ENCODE data around the gene DCUN1D2. TPM values are rescaled to one million over a fixed set of nuclear protein-coding genes. Genes with fewer than 3 reads are reported as not detected.
"Not testable (repeated sequence)": the region's sequence is repeated elsewhere in the genome, so short reads cannot be mapped to it uniquely, and the experiment has no call there.

Gene DCUN1D2
- total RNA-seq, 1 donor from 2014 or later = 29.9 TPM

DNA sequence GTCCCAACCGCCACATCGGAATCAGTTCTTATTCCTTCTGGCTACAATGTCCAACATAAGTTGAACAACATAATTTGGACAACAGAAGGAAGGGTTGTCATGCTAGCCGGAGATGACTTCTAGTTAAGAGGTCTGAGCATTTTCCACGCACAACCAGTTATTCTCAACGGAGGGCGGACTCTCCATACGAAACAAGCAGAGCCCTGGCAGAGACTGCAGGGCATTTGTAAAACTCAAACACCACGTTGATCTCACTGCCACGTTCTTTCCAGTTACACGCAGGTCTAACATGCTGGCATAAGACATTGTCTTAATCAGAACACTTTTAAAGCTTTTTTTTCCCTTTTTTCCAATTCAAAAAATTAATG, 38.3 kb upstream of the DCUN1D2 start:
- Mint-ChIP-seq H3K4me1 (peaks cover 2% of the 10 kb centered on the region), H3K36me3 (ENCODE audit: low read depth) (peaks cover 25% of the 10 kb centered on the region), H3K9me3 (no peaks in the 10 kb centered on the region), H3K27ac (no peak overlapping the region), H3K27me3 (no peaks in the 10 kb centered on the region), H3K4me3 (no peak overlapping the region)
- intact Hi-C loops (cut with micrococcal nuclease) = no loop called here
- DNase-seq = no peak

DNA sequence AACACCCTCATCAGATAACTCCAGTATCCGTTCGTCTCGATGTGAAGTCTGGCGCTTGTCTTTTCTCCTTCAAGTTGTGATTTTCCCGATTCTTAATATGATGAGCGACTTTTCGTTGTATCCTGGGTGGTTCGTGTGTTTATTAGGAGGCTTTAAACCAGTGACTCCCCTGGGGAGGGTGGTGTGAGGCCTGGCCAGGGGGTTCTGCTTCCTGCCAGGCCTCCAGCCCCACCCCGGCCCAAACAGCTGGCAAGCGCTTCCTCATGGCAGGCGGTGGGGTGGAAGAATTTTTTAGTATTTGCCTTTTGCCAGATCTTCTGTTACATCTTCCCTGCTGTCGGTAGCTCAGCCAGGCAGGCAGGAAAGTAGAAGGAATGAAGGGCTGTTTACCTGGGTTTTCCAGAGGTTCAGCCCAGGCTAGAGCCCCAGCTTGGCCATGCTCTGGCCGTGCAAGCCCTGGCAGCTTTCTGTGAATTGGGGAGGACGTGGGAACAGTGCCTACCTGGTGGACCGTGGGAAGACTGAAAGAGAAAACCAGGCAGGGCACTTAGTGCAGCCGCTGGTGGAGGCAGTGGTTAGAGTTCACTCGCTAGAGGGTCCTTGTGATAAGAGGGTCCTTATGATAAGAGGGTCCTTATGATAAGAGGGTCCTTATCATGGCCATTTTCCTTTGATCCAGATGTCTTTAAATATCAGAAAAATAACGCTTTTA, 37.7 kb upstream of the DCUN1D2 start:
- Mint-ChIP-seq H3K27ac (no peak overlapping the region), H3K4me1 (peaks cover 2% of the 10 kb centered on the region), H3K4me3 (no peak overlapping the region), H3K27me3 (no peaks in the 10 kb centered on the region), H3K36me3 (ENCODE audit: low read depth) (peaks cover 26% of the 10 kb centered on the region), H3K9me3 (no peaks in the 10 kb centered on the region)
- no peak for DNase-seq
- intact Hi-C loops (cut with micrococcal nuclease) = no loop called here

DNA sequence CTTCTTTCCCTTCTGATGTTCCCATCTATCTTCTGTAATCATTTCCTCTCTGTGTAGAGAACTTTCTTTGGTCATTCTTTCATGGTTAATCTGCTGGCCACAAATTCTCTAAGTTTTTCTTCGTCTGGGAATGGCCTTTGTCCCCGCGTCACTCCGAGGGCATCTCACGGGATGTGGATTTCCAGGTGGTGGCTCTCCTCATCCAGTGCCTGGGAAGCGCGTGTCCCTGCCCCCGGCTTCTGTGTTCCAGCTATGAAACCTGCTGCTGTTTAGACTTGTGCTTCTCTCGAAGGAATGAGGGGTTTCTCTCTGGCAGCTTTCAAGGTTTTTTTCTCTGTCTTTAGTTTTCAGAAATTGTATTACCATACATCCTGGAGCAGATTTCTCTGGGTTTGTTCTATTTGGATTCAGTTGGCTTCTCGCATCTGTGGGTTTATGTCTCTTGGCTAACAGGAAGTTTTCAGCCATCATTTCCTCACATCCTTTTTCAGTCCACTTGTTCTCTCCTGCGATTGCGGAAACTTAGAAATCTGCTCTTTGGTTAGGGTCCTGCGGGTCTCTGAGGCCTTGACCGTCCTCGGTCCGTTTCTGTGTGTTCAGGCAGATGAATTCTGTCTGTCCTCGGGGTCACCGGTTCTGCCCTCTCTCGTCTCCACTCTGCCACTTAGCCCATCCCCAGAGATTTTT, 36.9 kb upstream of the DCUN1D2 start:
- Mint-ChIP-seq H3K4me1 (peaks cover 2% of the 10 kb centered on the region), H3K4me3 (no peak overlapping the region), H3K27me3 (no peaks in the 10 kb centered on the region), H3K36me3 (ENCODE audit: low read depth) (peaks cover 26% of the 10 kb centered on the region), H3K9me3 (no peaks in the 10 kb centered on the region), H3K27ac (no peak overlapping the region)
- intact Hi-C loops (cut with micrococcal nuclease) = no loop called here
- no peak for DNase-seq

DNA sequence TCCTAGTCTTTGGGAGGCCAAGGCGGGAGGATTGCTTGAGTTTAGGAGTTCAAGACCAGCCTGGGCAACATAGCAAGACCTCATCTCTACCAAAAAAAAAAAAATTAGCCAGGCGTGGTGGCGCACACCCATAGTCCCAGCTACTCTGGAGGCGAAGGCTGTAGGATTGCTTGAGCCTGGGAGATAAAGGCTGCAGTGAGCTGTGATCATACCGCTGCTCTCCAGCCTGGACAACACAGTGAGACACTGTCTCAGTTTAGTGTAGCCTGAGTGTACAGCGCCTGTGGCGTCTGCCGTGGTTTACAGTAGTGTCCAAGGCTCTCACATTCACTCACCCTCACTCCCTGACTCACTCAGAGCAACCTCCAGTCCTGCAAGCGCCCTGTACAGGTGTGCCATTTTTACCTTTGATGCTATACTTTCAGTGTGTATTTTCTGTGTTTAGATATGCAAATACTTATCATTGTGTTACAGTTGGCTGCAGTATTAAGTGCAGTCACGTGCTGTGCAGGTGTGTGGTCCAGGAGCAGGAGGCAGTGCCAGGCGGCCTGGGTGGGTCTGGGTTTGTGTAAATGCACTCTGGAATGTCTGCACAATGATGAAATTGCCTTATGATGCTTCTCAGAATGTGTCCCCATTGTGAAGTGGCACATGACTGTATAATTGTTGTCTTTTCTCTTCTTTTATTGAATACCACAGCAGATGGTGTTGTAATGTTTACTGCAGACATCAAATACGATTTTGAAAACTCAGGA, 36.1 kb upstream of the DCUN1D2 start:
- no peaks in the 10 kb centered on the region for H3K27me3 Mint-ChIP-seq
- H3K4me1 Mint-ChIP-seq = peaks cover 2% of the 10 kb centered on the region
- H3K4me3 Mint-ChIP-seq = no peak overlapping the region
- no peak for DNase-seq
- intact Hi-C loops (cut with micrococcal nuclease) = no loop called here
- no peak overlapping the region for H3K27ac Mint-ChIP-seq
- peaks cover 24% of the 10 kb centered on the region for H3K36me3 Mint-ChIP-seq (ENCODE audit: low read depth)
- no peaks in the 10 kb centered on the region for H3K9me3 Mint-ChIP-seq

DNA sequence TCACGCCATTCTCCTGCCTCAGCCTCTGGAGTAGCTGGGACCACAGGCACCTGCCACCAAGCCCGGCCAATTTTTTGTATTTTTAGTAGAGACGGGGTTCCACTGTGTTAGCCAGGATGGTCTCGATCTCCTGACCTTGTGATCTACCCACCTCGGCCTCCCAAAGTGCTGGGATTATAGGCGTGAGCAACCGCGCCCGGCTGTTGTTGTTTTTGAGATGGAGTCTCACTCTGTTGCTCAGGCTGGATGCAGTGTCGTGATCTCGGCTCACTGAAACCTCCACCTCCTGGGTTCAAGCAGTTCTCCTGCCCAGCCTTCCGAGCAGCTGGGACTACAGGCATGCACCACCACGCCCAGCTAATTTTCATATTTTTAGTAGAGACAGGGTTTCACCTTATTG, 31.9 kb upstream of the DCUN1D2 start:
- H3K4me3 Mint-ChIP-seq; intact Hi-C loops (cut with micrococcal nuclease); DNase-seq: not testable (repeated sequence)

DNA sequence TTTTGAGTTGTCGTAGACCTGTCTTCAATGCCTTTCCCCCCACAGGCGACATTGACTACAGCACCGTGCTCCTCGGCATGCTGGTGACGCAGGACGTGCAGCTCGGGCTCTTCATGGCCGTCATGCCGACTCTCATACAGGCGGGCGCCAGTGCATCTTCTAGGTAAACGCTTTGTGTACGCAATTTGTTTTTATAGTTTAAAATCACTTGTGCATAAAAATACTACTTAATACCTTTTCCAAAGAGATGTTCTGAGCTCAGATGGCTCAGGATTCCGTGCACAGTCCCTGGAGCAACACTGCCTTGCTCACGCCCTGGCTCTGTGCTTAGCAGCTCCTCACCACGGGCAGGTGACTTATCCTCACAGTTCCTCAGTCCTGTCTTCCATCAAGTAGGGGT, 30.1 kb upstream of the DCUN1D2 start:
- peaks cover 2% of the 10 kb centered on the region for H3K4me1 Mint-ChIP-seq
- no peak overlapping the region for H3K27ac Mint-ChIP-seq
- H3K4me3 Mint-ChIP-seq = no peak overlapping the region
- no peak for DNase-seq
- no peaks in the 10 kb centered on the region for H3K27me3 Mint-ChIP-seq
- no peaks in the 10 kb centered on the region for H3K9me3 Mint-ChIP-seq
- intact Hi-C loops (cut with micrococcal nuclease) = no loop called here
- peaks cover 9% of the 10 kb centered on the region for H3K36me3 Mint-ChIP-seq (ENCODE audit: low read depth)

More for the DNA sequence above, 31.9 kb upstream of the DCUN1D2 start:
- H3K27me3 Mint-ChIP-seq, H3K4me1 Mint-ChIP-seq, H3K27ac Mint-ChIP-seq, H3K9me3 Mint-ChIP-seq: not testable (repeated sequence)
- peaks cover 13% of the 10 kb centered on the region for H3K36me3 Mint-ChIP-seq (ENCODE audit: low read depth)

DNA sequence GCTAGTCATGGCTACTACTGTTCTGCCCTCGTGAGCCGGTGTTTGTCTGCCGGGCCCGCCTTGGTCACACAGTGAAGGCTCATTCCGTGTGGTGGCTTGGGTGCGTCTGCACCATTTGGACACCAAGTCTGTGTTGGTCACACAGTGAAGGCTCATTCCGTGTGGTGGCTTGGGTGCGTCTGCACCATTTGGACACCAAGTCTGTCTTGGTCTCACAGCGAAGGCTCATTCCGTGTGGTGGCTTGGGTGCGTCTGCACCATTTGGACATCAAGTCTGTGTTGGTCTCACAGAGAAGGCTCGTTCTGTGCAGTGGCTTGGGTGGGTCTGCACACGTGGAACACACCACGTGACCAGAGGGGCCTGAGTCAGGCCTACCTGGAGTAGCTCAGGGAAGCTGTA, 29.0 kb upstream of the DCUN1D2 start:
- Mint-ChIP-seq H3K4me3 (no peak overlapping the region), H3K27me3 (no peaks in the 10 kb centered on the region), H3K4me1 (peaks cover 2% of the 10 kb centered on the region), H3K36me3 (ENCODE audit: low read depth) (peaks cover 9% of the 10 kb centered on the region), H3K9me3 (no peaks in the 10 kb centered on the region), H3K27ac (no peak overlapping the region)
- intact Hi-C loops (cut with micrococcal nuclease) = no loop called here
- DNase-seq = no peak

DNA sequence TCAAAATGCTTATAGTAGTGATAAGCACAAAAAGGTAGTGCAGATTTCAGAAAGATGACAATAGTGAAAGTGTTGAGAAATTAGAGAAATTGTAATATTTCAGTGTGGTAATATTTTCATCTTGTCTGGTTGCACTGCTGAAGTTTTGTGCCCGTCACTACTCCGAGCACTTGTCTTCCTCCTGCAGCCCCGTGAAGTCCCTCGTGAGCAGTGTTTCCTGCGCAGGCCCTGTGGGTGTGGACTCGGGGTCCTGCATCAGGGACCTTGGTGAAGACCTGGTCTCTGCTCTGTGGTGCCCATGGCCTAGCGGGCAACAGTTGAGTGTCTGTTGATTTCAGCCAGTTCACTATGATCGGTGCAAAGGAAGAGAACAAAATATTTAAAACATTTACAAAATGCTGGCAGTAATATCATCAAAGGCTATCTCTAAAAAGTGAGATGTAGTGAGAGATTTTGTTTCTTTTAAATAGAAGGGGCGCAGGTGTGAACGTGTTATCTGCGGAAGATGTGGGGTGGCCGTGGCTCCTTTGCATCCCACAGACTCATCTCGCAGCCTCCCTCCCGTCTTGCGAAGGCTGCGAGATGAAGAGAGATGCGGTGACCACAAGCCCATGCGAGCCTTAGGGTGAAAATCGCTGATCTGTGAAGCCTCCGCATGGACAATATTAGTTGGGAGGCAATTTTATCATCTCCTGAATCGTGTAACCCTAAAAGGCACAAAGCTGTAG, 27.7 kb upstream of the DCUN1D2 start:
- Mint-ChIP-seq H3K36me3 (ENCODE audit: low read depth) (peaks cover 6% of the 10 kb centered on the region), H3K4me1 (peaks cover 2% of the 10 kb centered on the region), H3K9me3 (no peaks in the 10 kb centered on the region), H3K27ac (no peak overlapping the region), H3K27me3 (no peaks in the 10 kb centered on the region), H3K4me3 (no peak overlapping the region)
- intact Hi-C loops (cut with micrococcal nuclease) = no loop called here
- DNase-seq = no peak

DNA sequence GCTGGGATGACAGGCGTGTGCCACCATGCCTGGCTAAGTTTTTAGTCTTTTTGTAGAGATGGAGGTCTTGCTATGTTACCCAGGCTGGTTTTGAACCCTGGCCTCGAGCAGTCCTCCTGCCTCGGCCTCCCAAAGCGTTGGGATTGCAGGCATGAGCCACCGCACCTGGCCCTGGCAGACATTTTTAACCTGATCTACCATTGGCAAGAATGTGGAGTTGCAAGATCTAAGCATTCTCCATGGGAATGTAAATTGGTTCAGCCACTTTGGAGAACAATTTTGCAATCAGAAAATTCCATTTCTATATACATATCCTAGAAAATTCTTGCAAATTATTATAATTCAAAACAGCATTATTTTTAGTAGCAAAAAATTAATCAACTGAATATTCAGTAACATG, 24.3 kb upstream of the DCUN1D2 start:
- no peak for DNase-seq
- H3K4me3 Mint-ChIP-seq = no peak overlapping the region
- no peaks in the 10 kb centered on the region for H3K27me3 Mint-ChIP-seq
- peaks cover 2% of the 10 kb centered on the region for H3K4me1 Mint-ChIP-seq
- intact Hi-C loops (cut with micrococcal nuclease) = no loop called here
- no peaks in the 10 kb centered on the region for H3K9me3 Mint-ChIP-seq
- H3K36me3 Mint-ChIP-seq (ENCODE audit: low read depth) = peaks cover 14% of the 10 kb centered on the region
- no peak overlapping the region for H3K27ac Mint-ChIP-seq

DNA sequence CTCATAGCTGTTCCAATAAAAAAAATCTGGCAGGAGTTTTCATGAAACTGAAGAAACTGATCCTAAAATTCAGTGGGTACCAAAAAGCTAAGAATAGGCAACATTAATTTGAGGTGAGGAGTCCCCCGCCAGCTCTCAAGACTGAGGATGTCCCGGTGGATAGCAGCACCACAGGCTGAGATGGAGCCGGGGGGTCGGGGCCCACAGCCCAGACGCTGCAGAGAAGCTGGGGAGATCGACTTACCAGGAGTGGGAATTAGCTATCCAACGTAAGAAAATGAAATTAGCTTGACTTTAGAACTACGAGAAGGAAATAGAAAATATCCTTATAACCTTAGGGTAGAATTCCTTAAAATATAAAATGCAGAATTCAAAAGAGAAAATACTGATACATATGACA, 23.2 kb upstream of the DCUN1D2 start:
- Mint-ChIP-seq H3K9me3 (no peaks in the 10 kb centered on the region), H3K4me1 (peaks cover 2% of the 10 kb centered on the region), H3K27me3 (no peaks in the 10 kb centered on the region), H3K4me3 (no peak overlapping the region), H3K27ac (no peak overlapping the region), H3K36me3 (ENCODE audit: low read depth) (peaks cover 15% of the 10 kb centered on the region)
- no peak for DNase-seq
- intact Hi-C loops (cut with micrococcal nuclease) = no loop called here

DNA sequence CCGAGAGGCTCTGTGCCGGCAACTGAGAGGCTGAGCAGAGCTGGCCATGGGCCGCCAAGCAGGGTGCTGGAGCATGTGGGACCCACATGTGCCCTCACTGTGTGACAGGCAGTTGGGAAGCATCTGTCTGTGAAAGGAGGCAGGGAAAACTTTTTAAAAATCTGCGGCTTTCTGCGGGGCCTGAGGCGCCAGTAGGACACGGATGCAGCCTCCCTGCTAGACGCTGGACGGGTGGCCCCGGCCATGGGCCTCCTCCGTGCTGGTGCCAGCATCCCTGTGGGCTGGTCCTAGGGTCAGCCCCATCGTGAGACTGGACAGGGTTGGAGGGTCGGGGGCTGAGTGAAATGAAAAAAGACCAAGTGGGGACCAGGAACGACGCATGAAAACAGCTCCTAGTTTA, 20.9 kb upstream of the DCUN1D2 start:
- H3K27ac Mint-ChIP-seq = no peak overlapping the region
- H3K4me3 Mint-ChIP-seq = no peak overlapping the region
- no peaks in the 10 kb centered on the region for H3K27me3 Mint-ChIP-seq
- H3K9me3 Mint-ChIP-seq = no peaks in the 10 kb centered on the region
- no peaks in the 10 kb centered on the region for H3K4me1 Mint-ChIP-seq
- no peak for DNase-seq
- intact Hi-C loops (cut with micrococcal nuclease) = no loop called here
- peaks cover 20% of the 10 kb centered on the region for H3K36me3 Mint-ChIP-seq (ENCODE audit: low read depth)

DNA sequence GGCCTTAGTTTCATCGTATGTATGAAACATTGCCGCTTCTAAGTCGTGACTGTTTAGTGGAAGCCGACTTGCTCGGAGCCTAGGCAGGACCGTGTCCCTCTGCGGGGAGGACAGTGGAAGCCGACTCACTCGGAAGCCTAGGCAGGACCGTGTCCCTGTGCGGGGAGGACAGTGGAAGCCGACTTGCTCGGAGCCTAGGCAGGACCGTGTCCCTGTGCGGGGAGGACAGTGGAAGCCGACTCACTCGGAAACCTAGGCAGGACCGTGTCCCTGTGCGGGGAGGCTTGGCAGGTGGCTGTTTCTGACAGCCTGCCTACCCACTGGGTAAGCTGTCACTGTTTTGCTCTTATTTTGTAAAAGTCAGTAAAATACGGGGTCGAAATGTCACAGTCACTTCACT, 20.4 kb upstream of the DCUN1D2 start:
- Mint-ChIP-seq H3K9me3 (no peaks in the 10 kb centered on the region), H3K4me3 (no peak overlapping the region), H3K36me3 (ENCODE audit: low read depth) (peaks cover 20% of the 10 kb centered on the region), H3K27ac (no peak overlapping the region), H3K27me3 (no peaks in the 10 kb centered on the region), H3K4me1 (no peaks in the 10 kb centered on the region)
- intact Hi-C loops (cut with micrococcal nuclease) = no loop called here
- no peak for DNase-seq

DNA sequence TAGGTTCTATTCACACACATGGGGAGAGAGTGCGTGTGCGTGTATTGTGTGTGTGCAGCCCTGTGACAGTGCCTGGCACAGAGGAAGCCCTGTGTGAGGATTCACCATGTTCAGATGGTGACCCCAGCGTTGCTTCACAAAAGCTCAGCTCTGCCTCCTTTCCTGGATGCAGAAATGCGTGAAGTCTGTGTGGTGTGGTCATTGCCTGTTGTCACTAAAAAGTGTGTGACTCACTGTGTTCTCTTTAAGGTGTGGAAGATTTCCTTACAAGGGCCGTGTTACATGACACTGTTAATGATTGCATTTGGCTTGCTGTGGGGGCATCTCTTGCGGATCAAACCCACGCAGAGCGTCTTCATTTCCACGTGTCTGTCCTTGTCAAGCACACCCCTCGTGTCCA, 19.5 kb upstream of the DCUN1D2 start:
- Mint-ChIP-seq H3K4me1 (no peaks in the 10 kb centered on the region), H3K27ac (no peak overlapping the region), H3K27me3 (no peaks in the 10 kb centered on the region), H3K36me3 (ENCODE audit: low read depth) (peaks cover 22% of the 10 kb centered on the region), H3K9me3 (no peaks in the 10 kb centered on the region), H3K4me3 (no peak overlapping the region)
- intact Hi-C loops (cut with micrococcal nuclease) = no loop called here
- DNase-seq = no peak
